NCI-H2196 (cell line): ENCODE measurements around the gene NCAPD3.

Experiments used
- DNase-seq: peaks from one replicate; lab custom pipeline; 2025; ENCODE audit not compliant: unreplicated experiment; lab: John Stamatoyannopoulos, UW

Gene NCAPD3

DNA sequence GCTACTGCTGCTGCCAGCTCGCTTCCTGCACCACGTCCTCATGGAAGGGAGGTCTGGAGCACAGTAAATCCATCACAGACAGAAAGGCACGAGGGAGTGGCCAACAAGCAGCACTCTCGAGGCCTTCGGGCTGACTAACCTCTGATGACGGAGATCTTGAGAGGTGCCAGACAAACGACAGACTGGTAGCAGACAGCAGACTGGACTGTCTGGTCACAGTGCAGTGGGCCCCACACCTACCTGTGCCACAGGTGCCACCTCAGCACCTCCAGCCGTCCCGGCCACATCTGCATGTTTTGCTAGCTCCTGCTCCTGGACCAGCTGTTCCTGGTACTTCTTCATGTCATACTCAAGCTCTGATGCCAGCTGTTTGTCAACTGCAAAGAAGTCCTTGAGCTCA lies 64.1 kb downstream of the NCAPD3 start:
- no peak for DNase-seq

DNA sequence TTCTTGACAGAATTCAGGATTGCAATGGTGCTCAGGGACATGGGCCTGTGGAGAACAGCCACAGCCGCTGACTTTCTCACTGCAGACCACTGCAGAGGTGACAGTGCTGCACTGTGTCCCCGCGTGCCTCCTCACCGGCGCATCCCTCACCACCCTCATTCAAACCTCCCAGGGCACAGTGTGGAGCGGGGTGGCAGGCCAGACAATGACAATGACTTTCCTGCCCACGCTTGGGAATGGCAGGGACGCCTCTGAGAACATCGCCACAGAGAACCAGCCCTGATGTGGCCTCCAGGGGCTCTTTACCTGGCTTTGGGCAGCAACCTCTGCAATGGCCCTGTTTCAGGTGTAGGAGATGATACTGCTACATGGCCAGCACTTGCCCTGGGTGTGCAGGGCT lies 65.7 kb downstream of the NCAPD3 start:
- DNase-seq = no peak

DNA sequence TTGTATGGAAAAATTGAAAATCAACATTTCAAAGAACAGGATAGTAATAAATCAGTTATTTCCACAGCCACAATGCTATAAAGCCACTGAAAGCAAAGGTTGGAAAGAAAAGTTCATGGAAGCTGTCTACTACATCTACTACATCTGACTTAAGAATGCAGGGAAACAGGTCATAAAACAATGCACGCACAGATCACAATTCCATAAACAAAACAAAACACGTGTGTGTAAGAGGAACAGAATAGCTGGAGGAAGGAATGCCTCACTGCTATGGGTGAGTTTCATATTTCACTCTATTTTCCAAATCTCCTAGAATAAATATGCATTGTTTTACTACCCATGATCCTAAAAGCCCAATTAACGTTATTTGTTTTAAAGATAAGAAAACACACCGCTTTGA lies 66.3 kb downstream of the NCAPD3 start:
- DNase-seq = no peak

DNA sequence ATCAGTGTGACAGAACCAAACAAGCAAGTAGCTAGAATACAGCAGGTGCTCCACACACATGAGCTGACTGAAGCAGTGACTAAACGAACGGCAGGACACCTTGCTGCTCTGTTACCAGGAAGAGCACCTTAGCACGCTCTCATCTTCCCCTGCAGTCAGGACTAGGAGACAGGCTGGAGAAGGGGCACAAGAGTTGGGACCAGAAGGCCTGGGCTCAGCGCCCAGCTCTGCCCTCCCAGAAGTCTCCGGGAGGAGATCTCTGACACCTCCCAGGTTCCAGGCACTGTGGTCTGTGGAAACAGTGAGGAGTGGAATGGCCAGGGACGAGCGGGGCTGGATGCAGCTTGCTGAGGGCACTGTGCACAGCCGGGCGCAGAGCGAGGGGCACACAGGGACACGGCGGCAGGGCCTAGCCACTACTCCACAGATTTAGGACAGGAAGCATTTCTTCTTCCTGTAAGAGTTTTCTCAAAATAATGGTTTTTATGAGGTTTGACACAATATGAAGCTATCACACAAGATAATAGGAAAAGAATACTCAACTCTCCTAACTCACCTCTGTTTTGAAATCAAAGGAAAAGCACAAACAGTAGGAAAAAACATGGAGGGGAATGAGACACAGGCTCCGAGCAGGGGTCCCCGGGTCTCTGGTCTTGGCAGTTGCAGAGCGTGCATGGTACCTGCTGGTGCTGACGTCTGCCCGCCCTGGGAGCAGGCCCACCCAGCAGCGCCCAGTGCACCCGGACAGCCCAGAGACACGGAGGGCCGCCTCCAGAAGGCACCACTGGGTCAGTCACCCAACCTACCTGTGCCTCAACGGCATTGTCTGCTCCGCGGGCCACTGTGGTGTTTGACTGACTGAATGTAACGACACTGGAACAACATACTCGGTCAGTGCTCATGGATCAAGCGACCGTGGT lies 67.6 kb downstream of the NCAPD3 start:
- no peak for DNase-seq

- no peak for DNase-seq
Observed at GRCh38 chr11:134155456-134155855, 68.3 kb downstream of the NCAPD3 start.

DNA sequence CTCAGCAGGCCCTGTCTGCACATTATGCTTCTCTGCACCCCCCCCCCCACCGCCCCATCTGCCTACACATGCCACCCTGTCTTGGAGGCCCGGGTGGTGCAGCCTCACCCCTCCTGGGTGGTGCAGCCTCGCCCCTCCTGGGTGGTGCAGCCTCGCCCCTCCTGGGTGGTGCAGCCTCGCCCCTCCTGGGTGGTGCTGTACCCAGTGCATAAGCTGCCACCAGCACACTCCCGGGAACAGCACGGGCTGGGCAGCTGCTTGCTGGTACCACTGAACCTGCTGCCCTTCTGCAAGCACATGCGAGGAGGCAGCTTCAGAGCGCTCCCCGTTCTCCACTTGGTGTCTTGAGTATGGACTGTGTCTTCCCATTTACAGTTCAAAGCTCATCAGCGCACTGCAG lies 69.3 kb downstream of the NCAPD3 start:
- DNase-seq = no peak

DNA sequence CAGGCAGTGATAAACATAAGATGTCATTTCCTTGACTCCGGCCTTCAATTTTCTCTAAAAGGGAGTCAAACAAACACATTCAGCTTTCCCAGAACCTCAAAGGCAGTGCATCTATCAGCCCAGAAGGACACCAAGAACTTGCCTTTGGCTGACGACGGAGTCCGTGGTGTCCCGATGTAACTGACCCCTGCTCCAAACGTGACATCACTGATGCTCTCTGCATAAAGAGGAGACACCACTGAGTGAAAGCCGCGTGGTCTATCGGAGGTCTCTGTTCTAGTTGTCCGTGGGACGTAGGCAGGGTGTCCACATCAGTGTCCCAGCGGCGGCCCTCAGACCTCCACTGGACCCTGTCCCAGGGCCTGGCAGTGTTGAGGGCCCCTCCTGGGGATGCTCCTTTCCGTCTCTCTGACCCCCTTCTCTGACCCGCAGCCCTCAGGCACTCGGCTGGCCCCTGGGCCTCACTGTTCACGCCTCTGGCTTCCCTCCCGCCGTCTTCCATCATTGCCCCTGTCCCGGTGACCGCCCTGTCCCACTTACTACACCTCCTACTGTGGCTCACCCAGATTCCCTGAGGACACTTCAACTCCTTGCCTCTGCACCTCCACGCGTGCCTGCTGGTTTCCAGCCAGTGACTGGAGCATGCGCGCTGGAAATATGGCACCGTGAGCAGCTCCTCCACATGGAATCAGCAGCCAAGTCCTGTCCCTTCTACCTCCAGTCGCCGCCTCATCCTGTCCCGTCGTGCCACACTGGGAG lies 70.4 kb downstream of the NCAPD3 start:
- no peak for DNase-seq

- no peak for DNase-seq
Observed at GRCh38 chr11:134152696-134153095, 71.1 kb downstream of the NCAPD3 start.

GRCh38 chr11:134151083-134151747 lies 72.6 kb downstream of the NCAPD3 start:
- no peak for DNase-seq

DNA sequence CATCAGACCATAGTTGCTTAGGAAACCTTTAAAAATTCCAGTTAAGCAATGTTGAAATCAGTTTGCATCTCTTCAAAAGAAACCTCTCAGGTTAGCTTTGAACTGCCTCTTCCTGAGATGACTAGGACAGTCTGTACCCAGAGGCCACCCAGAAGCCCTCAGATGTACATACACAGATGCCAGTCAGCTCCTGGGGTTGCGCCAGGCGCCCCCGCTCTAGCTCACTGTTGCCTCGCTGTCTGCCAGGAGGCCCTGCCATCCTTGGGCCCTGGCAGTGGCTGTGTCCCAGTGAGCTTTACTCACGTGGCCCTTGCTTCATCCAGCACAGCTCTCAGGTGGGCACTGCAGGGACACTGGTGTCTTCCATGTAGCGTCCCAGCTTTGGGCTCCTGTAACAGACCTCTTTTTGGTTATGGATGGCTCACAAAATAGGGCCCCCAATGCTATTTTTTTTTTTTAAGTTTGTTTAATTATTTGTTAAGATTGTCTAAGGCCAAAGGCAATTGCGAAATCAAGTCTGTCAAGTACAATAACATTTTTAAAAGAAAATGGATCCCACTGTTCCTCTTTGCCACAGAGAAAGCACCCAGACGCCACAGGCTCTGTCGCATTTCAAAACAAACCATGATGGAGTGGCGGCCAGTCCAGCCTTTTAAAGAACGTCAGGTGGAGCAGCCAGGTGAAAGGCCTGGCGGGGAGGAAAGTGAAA lies 73.4 kb downstream of the NCAPD3 start:
- no peak for DNase-seq

DNA sequence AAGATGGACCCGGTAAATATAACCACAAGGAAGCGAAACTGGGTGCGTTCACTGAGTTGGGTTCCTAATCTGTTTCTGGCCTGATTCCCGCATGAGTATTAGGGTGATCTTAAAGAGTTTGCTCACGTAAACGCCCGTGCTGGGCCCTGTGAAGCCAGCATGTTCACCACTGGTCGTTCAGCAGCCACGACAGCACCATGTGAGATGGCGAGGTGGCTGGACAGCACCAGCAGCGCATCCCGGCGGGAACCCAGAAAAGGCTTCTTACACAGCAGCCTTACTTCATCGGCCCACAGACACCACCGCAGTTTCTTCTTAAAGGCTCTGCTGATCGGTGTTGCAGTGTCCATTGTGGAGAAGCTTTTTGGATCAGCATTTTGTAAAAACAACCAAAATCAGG lies 74.4 kb downstream of the NCAPD3 start:
- DNase-seq = no peak

DNA sequence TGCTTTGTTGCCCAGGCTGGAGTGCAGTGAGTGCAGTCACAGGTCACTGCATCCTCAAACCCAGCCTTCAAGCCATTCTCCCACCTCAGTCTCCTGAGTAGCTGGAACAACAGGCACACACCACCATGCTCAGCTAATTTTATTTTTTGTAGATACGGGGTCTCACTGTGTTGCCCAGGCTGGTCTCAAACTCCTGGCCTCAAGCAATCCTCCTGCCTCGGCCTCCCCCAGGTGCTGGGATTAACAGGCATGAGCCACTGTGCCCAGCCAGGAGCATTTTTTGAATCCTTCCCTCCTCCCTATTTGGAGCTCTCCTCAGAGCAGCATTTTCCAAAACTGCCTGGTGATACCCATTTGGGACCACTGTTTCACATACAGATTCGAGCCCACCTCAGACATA lies 77.2 kb downstream of the NCAPD3 start:
- no peak for DNase-seq

DNA sequence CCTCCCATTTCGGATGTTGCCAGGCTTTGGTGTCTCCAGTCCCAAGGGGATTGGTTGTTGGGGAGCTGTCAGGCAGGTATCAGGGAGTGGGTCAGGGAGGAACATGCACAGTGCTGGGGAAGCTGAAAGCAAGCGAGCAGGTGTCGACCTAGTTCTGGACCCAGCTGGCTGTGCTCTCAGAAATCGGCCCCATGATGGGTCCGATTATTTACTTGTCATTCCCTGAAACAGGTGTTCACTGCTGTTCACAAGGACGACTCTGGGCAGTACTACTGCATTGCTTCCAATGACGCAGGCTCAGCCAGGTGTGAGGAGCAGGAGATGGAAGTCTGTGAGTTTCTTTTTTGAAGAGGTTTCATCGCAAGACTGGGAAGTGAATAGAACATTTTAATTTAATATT lies 78.1 kb downstream of the NCAPD3 start:
- peak; percentile 53 for DNase-seq

- no peak for DNase-seq
Observed at GRCh38 chr11:134144744-134145143, 79.0 kb downstream of the NCAPD3 start.

DNA sequence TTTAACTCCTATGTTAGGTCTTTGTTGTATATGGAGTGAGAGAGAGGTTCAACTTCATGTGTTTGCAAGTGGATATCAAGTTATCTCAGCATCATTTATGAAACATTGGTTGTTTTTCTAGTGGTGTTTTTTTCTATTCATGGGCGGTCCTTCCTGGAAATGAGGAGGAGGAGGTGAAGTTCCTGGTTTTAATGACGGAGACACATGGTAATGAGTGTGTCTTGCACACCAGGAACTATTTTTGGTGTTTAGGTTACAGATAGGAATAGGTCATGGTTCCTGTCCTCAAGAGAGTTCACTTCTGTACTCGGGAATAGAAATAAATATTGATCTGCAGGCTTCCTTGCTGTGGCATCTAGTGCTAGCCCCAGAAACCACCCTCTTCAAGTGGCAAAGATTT lies 80.0 kb downstream of the NCAPD3 start:
- no peak for DNase-seq

DNA sequence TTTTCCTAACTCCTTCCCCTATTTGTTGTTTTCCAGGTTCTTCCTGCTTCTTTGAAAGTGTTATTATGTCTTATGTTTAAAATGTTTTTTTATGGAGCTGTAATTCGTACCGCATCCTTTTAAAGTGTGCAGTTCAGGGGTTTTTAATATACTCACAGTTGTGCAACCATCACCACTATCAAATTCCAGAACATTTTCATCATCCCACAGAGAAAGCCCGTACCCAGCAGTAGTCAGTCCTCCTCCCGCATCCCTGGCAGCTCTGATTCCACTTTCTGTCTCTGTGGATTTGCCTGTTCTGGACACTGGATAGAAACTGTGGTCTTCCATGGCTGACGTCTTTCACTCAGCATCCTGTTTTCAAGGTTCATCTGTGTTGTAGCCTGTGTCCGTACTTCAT lies 81.2 kb downstream of the NCAPD3 start:
- no peak for DNase-seq

DNA sequence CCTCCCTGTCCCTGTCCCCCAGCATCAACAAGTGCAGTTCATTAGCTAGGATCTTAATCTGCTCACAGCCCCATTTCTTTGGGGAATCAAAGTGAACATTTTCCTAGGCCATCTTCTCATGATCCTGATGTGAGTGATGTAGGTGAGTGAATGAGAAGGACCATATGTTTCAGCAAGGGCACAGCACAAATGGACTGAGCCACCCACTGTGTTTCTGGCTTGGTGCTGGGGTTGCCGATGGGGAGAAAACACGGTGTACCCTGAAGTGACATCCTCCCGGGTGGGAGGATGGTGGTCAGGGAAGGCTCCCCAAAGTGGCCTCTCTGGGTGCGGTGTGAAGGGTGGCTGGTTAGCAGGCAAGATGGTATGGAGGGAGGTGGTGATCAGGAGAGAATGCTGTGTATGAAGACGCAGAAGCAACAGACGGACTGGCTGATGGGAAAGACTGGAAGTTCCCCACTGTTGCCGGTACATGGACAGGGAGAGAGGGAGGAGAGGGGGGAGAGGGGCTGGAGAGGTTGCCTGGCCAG lies 82.7 kb downstream of the NCAPD3 start:
- no peak for DNase-seq

GRCh38 chr11:134139873-134140331 lies 83.9 kb downstream of the NCAPD3 start:
- peak; percentile 69 for DNase-seq

GRCh38 chr11:134139303-134139872 lies 84.4 kb downstream of the NCAPD3 start:
- DNase-seq = no peak

- DNase-seq = no peak
Observed at GRCh38 chr11:134138376-134138775, 85.4 kb downstream of the NCAPD3 start.
